Activated naive CD4-positive, alpha-beta T cell (primary cell): ENCODE data around the gene RBMS2.
"Not testable (repeated sequence)": the region's sequence is repeated elsewhere in the genome, so short reads cannot be mapped to it uniquely, and the experiment has no call there.

ENCODE experiments used
- DNase-seq, 4 experiments: peaks; one replicate each; lab custom pipeline; 2025; lab: John Stamatoyannopoulos, UW

Gene RBMS2

GRCh38 chr12:56517854-56518253 lies 3.8 kb upstream of the RBMS2 start:
- DNase-seq: no peak

DNA sequence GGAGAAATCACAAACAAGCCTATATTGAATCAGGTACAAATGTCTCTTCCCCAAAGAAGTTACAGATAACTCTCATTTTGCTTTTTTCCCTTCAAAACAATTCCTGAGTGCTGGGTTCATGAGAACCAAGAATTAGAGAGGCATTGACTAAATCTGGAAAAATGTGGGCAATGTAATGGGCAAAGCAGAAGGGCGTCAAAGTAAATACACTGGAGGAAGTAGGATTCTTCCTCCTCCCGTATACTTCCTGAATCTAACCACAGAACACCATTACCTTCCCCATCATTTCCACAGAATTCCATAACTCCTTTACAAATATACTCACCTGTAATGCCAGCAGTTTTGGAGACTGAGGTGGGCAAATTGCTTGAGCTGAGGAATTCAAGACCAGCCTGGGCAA lies 3.0 kb upstream of the RBMS2 start:
- no peak for DNase-seq

- DNase-seq: no peak
Observed at GRCh38 chr12:56520048-56520447, 1.6 kb upstream of the RBMS2 start.

DNA sequence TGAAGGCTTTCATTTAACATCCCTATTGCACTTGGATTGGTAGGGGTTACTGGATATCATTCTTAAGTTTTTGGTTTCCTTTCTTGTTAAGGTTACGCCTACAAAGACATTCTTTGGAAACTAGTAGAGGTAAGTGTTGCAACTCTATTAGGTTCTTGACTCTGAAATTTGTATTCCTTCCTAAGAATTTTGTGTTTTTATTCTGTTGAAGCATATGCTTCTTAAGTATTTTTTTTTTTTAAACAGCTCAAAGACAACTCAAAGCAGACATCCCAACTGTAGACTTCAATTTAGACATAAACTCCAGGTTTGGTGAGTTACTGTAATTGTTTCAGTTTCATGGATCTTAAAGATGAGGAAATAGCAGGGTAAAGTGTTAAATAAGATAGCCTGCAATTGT lies 1.1 kb upstream of the RBMS2 start:
- DNase-seq: no peak

GRCh38 chr12:56521209-56521589 lies 421 bp upstream of the RBMS2 start:
- no peak for DNase-seq

DNA sequence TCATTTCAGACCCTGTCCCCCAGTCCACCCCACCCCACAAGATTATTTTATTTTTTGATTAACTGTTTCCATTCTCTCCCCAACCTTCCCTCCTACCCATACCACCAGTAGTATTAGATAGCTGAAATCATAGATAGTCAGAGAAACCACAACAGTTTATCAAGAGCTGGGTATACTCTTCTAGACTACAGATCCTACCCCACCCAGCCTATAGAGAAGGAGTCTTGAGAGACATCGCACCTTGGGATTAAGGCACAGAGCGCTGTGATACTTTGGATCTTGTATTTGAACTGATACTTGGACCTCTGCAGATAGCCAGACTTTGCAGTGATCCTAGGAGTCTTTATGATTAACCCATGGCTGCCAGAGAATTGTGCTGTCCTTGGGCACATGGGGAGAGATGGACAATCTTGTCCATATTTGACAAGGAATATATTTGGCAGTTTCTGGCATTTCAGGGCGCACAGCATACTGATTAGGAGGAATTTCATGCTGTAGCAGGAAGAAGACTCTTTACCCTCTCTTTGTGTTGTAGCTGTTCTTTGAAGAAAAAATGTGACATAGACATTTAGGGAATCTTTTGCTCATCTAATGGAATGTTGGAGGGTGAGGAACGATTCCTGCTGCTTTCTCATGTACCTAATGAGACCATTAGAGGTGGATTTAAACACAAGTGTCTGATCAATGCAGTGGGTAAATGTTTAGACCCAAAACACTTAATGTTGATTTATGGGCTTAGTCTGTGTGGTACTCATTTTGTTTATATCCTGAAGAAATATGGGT lies 982 bp downstream of the RBMS2 start:
- DNase-seq: no peak

DNA sequence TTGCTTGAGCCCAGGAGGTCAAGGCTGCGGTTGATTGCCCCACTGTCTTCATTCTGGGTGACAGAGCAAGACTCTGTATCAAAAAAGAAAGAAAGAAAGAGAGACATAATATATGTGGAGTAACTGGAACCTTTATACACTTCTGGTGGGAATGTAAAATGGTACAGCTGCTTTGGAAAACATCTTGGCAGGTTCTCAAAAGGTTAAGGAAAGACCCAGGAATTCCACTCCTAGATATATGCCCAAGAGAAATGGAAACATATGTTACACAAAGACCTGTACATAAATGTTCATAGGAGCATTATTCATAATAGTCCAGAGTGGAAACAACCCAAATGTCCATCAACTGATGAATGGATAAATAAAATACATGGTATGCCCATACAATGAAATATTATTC lies 7.2 kb downstream of the RBMS2 start:
- no peak for DNase-seq

- no peak for DNase-seq
Observed at GRCh38 chr12:56529656-56530055, 8.0 kb downstream of the RBMS2 start.

DNA sequence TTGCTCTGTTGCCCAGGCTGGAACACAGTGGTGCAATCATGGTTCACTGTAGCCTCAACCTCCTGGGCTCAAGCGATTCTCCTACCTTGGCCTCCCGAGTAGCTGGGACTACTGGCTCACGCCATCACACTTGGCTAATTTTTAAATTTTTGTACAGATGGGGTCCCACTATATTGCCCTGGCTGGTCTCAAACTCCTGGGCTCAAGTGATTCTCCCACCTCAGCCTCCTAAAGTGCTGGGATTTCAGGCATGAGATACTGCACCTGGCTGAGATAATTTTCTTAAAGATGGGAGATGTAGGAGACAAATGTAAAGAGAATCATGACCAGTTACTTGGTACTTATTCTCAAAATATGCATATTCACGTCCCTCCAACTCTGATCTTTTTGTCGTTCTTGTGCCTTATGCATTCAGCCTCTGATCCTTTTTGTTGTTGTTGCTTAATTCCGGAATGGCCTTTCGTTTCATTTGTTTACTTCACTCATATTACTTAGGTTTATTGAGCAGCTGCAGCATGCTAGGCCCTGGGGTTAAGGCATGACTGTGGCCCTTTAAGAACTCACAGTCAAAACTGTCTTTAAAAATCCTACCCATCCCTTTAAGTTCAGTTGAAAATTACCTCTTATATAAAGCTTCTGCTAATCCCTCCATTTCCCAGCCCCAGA lies 8.9 kb downstream of the RBMS2 start:
- DNase-seq: no peak

DNA sequence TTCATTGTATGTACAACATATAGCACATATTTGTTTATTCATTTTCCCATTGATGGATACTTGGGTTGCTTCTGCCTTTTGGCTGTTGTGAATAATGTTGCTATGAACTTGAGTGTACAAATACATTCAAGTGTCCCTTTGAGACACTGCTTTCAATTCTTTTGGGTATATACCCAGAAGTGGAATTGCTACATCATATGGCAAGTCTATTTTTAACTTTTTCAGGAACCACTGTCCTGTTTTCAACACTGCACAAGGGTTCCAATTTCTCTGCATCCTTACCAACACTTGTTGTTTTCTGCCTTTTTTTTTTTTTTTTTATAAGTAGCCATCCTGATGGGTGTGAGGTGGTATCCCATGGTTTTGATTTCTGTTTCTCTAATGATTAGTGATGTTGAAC lies 15.9 kb downstream of the RBMS2 start:
- no peak for DNase-seq

DNA sequence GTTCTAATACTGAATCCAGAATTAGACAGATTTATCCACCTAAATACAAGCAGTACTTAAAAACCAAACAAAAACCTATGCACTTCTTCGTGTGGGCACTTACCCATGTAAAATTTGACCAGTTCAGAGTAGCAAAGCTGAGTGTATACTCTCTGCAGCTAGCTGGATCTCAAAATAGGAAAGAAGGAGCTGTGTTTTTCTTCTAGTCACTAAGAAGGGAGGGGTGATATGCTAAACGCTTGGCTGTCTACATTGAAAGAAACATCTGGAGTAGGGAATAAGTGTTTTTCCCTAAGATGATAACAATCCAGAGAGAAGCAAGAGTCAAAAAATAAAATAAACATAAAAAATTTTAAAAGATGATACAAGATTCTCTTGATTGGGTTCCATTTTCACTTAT lies 20.0 kb downstream of the RBMS2 start:
- DNase-seq: no peak

GRCh38 chr12:56542164-56542563 lies 20.5 kb downstream of the RBMS2 start:
- no peak for DNase-seq

DNA sequence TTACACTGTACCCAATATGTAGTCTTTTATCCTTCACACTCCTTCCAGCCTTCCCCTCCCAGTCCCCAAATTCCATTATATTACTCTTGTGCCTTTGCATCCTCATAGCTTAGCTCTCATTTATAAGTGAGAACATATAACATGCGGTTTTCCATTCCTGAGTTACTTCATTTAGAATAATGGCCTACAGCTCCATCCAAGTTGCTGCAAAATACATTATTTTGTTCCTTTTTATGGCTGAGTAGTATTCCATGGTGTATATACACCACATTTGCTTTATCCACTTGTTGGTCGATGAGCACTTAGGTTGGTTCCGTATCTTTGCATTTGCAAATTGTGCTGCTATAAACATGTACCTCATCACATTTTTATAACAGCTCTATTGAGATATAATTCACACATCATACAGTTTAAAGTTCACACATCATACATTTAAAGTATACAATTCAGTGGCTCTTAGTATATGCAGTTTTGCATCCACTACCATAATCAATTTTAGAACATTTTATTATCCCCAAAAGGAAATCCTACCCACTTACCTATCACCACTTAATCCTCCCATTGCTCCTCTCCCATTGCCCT lies 23.5 kb downstream of the RBMS2 start:
- no peak for DNase-seq

GRCh38 chr12:56546680-56547079 lies 25.1 kb downstream of the RBMS2 start:
- no peak for DNase-seq

DNA sequence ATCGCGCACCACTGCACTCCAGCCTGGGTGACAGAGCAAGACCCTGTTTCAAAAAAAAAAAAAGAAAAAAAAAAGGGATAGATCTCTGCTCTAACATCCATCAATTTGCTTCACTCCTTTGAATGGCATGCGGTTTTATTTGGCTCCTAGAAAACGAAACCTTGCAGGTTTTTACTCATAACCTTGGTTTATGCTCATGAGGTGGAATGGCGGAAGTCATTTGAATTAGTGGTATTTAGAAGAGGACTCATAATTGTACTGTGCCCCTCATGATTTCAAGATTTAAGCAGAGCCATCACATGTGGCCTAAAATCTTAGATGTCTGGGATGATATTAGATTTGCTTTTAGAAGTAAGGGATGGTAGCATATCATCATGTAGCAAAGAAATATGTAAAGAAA lies 29.4 kb downstream of the RBMS2 start:
- DNase-seq: no peak

- no peak for DNase-seq
Observed at GRCh38 chr12:56565510-56566101, 44.0 kb downstream of the RBMS2 start.

DNA sequence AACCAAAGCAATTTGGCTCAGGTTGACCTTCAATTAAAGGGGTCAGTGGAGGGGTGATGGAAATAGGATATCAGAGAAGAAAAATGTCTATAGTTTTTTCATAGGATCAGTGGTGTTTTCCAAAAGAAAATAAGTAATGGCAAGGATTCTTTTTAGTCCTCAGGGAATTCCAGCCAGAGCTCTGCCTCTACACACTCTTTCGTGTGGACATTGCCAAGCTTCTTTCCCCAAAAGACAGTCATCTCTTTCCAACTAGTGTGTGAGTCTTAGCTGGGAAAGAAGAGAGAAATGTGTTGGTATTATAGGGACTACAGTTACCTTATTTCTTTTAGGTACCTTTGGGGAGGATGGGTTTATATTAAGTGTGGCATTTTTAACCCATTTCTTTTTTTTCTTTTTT lies 46.5 kb downstream of the RBMS2 start:
- no peak for DNase-seq

DNA sequence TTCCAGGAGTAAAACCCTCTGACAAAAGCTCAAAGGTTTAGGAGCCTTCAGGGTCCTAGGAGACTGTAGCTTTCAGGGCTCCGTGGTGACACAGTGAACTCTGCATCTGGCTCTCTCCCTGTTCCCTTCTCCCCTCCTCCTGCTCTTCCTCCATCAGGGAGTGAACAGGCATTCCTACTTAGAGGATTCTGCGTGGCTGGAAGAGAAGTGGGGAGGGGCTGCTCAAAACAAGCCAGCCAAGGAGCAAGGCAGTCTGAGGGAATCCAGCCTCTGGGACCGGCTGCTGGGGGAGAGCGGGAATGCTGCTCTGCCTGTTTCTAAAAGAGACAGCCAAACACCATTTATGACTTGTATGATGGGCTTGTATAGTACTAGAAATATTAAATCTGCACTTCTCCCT lies 49.5 kb downstream of the RBMS2 start:
- DNase-seq: no peak

- DNase-seq: no peak
Observed at GRCh38 chr12:56572288-56572687, 50.7 kb downstream of the RBMS2 start.

DNA sequence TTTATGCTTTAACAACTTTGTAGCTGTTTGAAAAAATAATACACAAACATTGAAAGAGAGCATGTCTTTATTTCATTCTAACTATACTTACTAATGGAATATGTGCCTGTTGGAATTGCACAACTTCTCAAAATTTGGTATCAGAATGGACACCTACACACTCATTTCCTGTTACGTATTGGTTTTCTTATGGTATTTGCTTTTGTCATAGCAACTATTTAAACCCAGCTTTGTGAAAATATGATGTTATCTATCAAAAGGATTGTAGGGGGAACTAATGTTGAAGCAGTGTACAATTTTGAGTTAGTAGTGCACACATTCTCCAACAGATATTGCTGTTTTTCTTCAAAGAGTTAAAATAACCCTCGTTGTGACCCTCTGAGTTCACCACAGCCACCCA lies 52.6 kb downstream of the RBMS2 start:
- DNase-seq: no peak

GRCh38 chr12:56577248-56577647 lies 55.6 kb downstream of the RBMS2 start:
- DNase-seq: not testable (repeated sequence)

- DNase-seq: no peak
Observed at GRCh38 chr12:56578983-56579546, 57.4 kb downstream of the RBMS2 start.
